SK-N-MC (cell line): Measurements from ENCODE around the gene DOCK9.

Source experiments
- EZH2 ChIP-seq: fragments of 200-600 bp; sonication (generic); IDR thresholded peaks from one replicate; pipeline ENCODE4 v1.6.1; 2017; ENCODE audit warnings: antibody characterized with exemption
- POLR2AphosphoS5 ChIP-seq: IDR thresholded peaks from 2 replicates; pipeline ENCODE4 v1.6.1; 2012; ENCODE audit warnings: mild to moderate bottlenecking, low read depth, low read length, borderline replicate concordance

GRCh38 chr13:98879127-98879520 lies 98.7 kb downstream of the DOCK9 start:
- no peak for TF ChIP-seq EZH2
- TF ChIP-seq POLR2AphosphoS5: no peak
